HEK293 (cell line): ENCODE measurements around the gene CCDC136.

Source experiments
- KLF1 ChIP-seq: fragments of 450-650 bp; formaldehyde crosslinking; IDR thresholded peaks from 2 replicates; pipeline ENCODE4 v1.5.1; 2016; ENCODE audit warnings: missing biosample characterization, missing genetic modification characterization
- KLF10 ChIP-seq: fragments of 450-650 bp; IDR thresholded peaks from 2 replicates; pipeline ENCODE4 v1.5.1; 2018; ENCODE audit warnings: missing biosample characterization, mild to moderate bottlenecking, missing genetic modification characterization
- PBX3 ChIP-seq: sonication (generic); formaldehyde crosslinking; IDR thresholded peaks from 2 replicates; pipeline ENCODE4 v1.8.1; 2022; ENCODE audit warnings: mild to moderate bottlenecking, moderate library complexity, missing genetic modification reagents
- ZBTB26 ChIP-seq: fragments of 450-650 bp; formaldehyde crosslinking; optimal IDR thresholded peaks from 2 replicates; pipeline ENCODE3; 2016; ENCODE audit warnings: missing biosample characterization, mild to moderate bottlenecking, missing genetic modification characterization
- ZBTB8A ChIP-seq: fragments of 450-650 bp; formaldehyde crosslinking; IDR thresholded peaks from 2 replicates; pipeline ENCODE4 v1.5.1; 2016; ENCODE audit warnings: missing biosample characterization, missing genetic modification characterization
- ZNF292 ChIP-seq: fragments of 450-650 bp; formaldehyde crosslinking; IDR thresholded peaks from 2 replicates; pipeline ENCODE4 v1.5.1; 2016; ENCODE audit warnings: low read depth, missing biosample characterization, missing genetic modification characterization, borderline replicate concordance
- ZNF391 ChIP-seq: fragments of 450-650 bp; formaldehyde crosslinking; IDR thresholded peaks from 2 replicates; pipeline ENCODE4 v1.5.1; 2016; ENCODE audit warnings: low read depth, missing biosample characterization, missing genetic modification characterization, borderline replicate concordance
- ZNF398 ChIP-seq: fragments of 450-650 bp; formaldehyde crosslinking; IDR thresholded peaks from 2 replicates; pipeline ENCODE4 v1.5.1; 2017; ENCODE audit warnings: missing biosample characterization, missing genetic modification characterization
- ZNF600 ChIP-seq: fragments of 450-650 bp; formaldehyde crosslinking; IDR thresholded peaks from 2 replicates; pipeline ENCODE4 v1.5.1; 2016; ENCODE audit warnings: missing biosample characterization, missing genetic modification characterization
- ZNF704 ChIP-seq: fragments of 450-650 bp; formaldehyde crosslinking; IDR thresholded peaks from 2 replicates; pipeline ENCODE4 v1.5.1; 2016; ENCODE audit warnings: missing biosample characterization, missing genetic modification characterization
- ZNF777 ChIP-seq: fragments of 450-650 bp; formaldehyde crosslinking; IDR thresholded peaks from 2 replicates; pipeline ENCODE4 v1.5.1; 2017; ENCODE audit warnings: missing biosample characterization, missing genetic modification characterization, borderline replicate concordance
- ZSCAN5A ChIP-seq: fragments of 450-650 bp; formaldehyde crosslinking; IDR thresholded peaks from 2 replicates; pipeline ENCODE4 v1.5.1; 2016; ENCODE audit warnings: missing biosample characterization, missing genetic modification characterization
- TF ChIP-seq, protein P1 (sequence below): fragments of 450-650 bp; formaldehyde crosslinking; IDR thresholded peaks from 2 replicates; pipeline ENCODE4 v1.5.1; 2016; ENCODE audit warnings: missing biosample characterization, missing genetic modification characterization
- TF ChIP-seq, protein P2 (sequence below): fragments of 450-650 bp; formaldehyde crosslinking; IDR thresholded peaks from 2 replicates; pipeline ENCODE4 v1.5.1; 2016; ENCODE audit warnings: missing biosample characterization, missing genetic modification characterization
- TF ChIP-seq, protein P3 (sequence below): fragments of 450-650 bp; formaldehyde crosslinking; IDR thresholded peaks from 2 replicates; pipeline ENCODE4 v1.5.1; 2017; ENCODE audit warnings: missing biosample characterization, missing genetic modification characterization
- TF ChIP-seq, protein P4 (sequence below): fragments of 450-650 bp; formaldehyde crosslinking; conservative IDR thresholded peaks from 2 replicates; pipeline ENCODE4 v1.5.1; 2016; ENCODE audit warnings: low read depth, missing biosample characterization, missing genetic modification characterization

Gene CCDC136

DNA sequence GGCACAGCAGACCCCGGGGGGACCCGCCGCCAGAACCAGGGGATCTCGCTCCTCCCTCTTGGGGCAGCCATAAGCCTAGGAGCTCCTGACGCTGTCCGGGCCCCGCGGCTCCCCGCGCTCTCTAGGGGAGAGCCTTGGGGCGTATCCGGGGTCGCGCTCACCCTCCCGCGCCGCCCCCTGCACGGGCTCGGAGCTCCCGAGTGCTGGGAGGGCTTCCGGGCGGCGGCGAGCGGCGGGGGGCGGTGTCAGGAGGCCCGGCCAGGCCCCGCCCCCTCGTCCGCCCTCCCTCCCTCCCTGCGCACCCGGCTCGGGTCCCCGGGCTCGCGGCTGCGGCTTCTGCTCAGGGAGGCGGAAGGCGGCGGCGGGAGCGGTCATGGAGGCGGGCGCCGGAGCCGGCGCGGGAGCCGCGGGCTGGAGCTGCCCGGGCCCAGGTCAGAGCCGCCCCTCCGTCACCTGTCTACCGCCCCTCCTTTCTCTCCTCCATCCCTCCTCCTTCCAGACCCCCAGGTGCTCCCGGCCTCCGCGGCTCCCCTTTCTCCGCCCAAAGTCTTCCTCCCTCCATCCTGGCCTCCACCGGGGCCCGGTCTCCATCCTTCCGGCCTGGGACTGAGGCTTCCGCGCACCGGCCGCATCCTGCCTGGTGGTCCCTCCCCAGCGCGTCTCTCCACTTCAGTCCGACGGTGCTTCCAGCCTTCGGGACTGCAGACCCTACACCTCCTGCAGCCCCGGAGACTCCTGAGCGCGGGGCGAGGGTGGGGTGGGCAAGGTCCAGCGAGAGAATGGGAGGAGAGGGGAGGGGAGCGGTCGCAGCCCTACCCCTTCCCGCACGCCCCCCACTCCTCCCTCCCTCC lies at the start of gene CCDC136 (continued):
- TF ChIP-seq ZSCAN5A (tag by site-specific recombination) (no peak), ZNF704 (tag by site-specific recombination) (0 out of 2 replicates have a peak, but pooled peaks have one; percentile 11), ZNF398 (peak; percentile 95), ZBTB8A (tag by site-specific recombination) (peak; percentile 45), ZNF600 (tag by site-specific recombination) (peak; percentile 79; the same call in 1 of the 2 replicates), KLF10 (tag by site-specific recombination) (peak; percentile 65; the same call in 1 of the 2 replicates), ZBTB26 (tag by site-specific recombination) (peak; percentile 87), ZNF391 (tag by site-specific recombination) (peak; percentile 79; the same call in 1 of the 2 replicates), KLF1 (tag by site-specific recombination) (peak; percentile 53), ZNF292 (tag by site-specific recombination) (no peak), PBX3 (no peak), ZNF777 (peak; percentile 33; the same call in 1 of the 2 replicates)
- TF ChIP-seq, protein P1, sequence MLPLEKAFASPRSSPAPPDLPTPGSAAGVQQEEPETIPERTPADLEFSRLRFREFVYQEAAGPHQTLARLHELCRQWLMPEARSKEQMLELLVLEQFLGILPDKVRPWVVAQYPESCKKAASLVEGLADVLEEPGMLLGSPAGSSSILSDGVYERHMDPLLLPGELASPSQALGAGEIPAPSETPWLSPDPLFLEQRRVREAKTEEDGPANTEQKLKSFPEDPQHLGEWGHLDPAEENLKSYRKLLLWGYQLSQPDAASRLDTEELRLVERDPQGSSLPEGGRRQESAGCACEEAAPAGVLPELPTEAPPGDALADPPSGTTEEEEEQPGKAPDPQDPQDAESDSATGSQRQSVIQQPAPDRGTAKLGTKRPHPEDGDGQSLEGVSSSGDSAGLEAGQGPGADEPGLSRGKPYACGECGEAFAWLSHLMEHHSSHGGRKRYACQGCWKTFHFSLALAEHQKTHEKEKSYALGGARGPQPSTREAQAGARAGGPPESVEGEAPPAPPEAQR (tag by site-specific recombination): no peak
- TF ChIP-seq, protein P2, sequence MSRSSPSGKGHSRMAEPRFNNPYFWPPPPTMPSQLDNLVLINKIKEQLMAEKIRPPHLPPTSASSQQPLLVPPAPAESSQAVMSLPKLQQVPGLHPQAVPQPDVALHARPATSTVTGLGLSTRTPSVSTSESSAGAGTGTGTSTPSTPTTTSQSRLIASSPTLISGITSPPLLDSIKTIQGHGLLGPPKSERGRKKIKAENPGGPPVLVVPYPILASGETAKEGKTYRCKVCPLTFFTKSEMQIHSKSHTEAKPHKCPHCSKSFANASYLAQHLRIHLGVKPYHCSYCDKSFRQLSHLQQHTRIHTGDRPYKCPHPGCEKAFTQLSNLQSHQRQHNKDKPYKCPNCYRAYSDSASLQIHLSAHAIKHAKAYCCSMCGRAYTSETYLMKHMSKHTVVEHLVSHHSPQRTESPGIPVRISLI (tag by site-specific recombination): no peak
- TF ChIP-seq, protein P3, sequence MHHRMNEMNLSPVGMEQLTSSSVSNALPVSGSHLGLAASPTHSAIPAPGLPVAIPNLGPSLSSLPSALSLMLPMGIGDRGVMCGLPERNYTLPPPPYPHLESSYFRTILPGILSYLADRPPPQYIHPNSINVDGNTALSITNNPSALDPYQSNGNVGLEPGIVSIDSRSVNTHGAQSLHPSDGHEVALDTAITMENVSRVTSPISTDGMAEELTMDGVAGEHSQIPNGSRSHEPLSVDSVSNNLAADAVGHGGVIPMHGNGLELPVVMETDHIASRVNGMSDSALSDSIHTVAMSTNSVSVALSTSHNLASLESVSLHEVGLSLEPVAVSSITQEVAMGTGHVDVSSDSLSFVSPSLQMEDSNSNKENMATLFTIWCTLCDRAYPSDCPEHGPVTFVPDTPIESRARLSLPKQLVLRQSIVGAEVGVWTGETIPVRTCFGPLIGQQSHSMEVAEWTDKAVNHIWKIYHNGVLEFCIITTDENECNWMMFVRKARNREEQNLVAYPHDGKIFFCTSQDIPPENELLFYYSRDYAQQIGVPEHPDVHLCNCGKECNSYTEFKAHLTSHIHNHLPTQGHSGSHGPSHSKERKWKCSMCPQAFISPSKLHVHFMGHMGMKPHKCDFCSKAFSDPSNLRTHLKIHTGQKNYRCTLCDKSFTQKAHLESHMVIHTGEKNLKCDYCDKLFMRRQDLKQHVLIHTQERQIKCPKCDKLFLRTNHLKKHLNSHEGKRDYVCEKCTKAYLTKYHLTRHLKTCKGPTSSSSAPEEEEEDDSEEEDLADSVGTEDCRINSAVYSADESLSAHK (tag by site-specific recombination): peak; percentile 17; the same call in 1 of the 2 replicates
- TF ChIP-seq, protein P4, sequence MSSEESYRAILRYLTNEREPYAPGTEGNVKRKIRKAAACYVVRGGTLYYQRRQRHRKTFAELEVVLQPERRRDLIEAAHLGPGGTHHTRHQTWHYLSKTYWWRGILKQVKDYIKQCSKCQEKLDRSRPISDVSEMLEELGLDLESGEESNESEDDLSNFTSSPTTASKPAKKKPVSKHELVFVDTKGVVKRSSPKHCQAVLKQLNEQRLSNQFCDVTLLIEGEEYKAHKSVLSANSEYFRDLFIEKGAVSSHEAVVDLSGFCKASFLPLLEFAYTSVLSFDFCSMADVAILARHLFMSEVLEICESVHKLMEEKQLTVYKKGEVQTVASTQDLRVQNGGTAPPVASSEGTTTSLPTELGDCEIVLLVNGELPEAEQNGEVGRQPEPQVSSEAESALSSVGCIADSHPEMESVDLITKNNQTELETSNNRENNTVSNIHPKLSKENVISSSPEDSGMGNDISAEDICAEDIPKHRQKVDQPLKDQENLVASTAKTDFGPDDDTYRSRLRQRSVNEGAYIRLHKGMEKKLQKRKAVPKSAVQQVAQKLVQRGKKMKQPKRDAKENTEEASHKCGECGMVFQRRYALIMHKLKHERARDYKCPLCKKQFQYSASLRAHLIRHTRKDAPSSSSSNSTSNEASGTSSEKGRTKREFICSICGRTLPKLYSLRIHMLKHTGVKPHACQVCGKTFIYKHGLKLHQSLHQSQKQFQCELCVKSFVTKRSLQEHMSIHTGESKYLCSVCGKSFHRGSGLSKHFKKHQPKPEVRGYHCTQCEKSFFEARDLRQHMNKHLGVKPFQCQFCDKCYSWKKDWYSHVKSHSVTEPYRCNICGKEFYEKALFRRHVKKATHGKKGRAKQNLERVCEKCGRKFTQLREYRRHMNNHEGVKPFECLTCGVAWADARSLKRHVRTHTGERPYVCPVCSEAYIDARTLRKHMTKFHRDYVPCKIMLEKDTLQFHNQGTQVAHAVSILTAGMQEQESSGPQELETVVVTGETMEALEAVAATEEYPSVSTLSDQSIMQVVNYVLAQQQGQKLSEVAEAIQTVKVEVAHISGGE (tag by site-specific recombination): peak; percentile 90
